NCI-H2081 (cell line): ENCODE measurements around the gene HACD4.

Source experiments
- DNase-seq, 2 experiments: peaks; one replicate each; lab custom pipeline; 2025; lab: John Stamatoyannopoulos, UW

Gene HACD4, protein sequence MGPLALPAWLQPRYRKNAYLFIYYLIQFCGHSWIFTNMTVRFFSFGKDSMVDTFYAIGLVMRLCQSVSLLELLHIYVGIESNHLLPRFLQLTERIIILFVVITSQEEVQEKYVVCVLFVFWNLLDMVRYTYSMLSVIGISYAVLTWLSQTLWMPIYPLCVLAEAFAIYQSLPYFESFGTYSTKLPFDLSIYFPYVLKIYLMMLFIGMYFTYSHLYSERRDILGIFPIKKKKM

DNA sequence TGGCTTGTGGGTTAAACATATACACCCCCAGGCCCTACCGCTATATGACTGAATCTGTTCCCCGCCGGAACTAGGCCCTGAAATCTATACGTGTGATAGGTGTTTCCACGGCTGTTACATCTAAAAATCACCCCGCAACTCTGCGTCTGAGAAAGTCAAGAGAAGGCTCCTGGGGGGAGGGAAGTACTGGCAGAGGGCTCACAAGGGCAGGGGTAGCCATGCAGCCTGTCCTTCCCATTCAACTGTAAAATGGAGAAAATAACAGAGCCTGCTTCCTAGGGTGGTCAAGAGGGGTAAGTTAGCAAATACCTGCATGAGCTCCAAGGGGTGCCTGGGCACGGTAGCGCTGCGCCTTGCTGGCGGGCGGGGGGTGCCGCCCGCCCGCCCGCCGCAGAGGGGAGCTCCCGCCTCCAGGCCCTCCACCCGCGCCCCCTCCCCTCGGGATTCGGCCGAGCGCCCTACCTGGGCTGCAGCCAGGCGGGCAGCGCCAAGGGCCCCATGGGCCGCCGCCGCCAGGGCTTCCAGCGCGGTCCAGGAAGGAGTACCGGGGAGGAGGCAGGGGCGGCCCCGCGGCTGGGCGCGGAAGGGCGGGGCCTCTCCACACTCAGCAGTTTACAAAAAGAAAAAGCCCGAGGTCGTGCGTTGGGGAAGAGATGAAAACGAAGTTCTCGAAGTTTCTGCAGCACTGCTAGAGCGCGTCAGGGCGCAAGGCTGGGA is at the start of gene HACD4:
HACD4 (minus strand) TSS at position 550 of the 717 bp plus-strand sequence; CDS start at position 500, 50 bp downstream.
- peak; percentile 17 to 35 for DNase-seq

DNA sequence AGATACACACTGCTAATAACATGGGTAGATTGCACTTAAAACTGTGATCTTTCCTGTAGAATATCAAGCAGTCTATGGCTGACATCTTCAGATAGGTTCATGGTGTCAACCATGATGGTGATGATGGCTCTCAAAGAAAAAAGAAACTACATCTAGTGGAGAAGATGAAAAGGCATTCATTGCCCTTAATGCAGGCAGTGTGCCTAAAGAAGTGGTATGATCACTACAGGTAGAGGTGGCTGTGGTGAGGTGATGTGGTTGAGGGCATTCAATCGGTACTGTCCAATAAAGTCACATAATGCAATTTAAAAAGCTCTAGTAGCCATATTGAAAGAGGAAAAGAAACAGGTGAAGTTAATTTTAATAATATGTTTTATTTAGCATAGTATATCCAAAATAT is 49.4 kb upstream of the HACD4 start:
- no peak for DNase-seq

DNA sequence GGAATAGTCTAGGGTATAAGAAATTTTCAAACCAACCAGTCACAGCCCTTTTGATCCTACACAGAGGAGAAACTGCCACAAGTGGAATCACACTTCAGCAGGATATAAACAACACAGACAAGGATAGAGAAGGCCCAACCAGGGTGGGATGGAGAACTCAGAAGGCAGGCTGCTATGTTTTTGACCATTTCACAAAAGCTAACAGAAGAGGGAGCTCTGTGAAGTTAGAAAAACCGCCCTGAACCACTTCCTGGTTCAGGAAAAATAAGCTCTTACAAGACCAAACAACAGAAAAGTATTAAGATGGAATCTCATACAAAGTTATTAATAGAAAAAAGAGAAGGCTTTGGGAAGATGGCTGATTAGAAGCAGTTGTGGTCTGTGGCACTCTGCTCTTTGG is 47.3 kb upstream of the HACD4 start:
- DNase-seq = no peak

DNA sequence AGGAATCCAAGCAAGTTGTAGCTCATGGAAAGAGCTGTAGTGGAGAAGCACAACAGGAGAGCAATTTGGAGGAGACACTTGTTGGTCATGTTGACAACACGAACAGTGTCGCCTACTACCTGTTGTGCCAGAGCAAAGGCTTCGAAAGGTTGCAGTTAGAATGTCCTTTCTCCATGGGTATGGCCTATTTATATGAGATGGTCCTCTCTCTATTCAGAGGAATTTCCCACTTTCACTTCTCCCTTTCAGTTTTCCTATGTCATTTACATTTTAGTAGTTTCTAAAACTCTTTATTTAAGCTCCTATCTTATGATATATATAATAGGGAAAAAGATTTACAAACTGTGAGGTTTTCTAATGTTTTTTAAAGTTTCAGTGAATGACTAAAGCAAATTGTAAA is 46.3 kb upstream of the HACD4 start, which contains the start of gene IFNB1:
IFNB1 (minus strand) TSS at position 162 of the 400 bp plus-strand sequence; CDS start at position 89, 73 bp downstream.
- no peak for DNase-seq

DNA sequence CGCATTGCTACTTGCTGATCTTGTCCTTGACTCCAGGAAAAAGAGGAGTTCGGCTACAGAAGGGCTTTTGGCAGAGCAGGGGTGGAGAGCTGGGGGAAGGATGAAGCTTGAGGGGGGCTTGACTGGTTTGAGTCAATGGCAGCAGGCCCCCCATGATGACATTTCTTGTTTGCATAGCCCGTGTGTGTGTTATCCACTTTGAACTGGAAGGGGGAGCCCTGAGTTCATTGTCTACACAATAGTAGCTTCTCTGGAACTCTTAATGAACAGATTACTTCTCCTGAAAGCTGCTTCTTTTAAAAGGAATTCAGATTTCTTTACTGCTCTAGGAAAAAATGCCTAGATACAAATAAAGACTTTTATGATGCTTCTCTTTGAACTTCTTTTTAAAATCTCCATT is 44.0 kb upstream of the HACD4 start:
- DNase-seq = no peak

DNA sequence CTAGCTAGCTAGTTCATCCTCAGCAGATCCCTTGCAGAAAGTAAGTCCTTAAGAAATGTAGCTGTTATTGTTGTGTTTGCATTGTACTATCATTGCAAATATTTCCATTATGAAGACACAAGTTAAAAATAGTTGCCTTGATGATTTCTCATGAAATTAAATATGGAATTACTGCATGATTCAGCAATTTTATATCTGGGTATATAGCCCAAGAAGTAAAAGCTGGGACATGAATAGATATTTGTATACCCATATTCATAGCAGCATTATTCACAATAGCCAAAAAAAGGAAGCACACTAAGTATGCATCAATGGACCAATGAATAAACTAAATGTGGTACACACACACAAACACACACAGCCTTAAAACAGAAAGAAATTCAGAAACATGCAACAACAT is 39.5 kb upstream of the HACD4 start:
- DNase-seq = no peak

DNA sequence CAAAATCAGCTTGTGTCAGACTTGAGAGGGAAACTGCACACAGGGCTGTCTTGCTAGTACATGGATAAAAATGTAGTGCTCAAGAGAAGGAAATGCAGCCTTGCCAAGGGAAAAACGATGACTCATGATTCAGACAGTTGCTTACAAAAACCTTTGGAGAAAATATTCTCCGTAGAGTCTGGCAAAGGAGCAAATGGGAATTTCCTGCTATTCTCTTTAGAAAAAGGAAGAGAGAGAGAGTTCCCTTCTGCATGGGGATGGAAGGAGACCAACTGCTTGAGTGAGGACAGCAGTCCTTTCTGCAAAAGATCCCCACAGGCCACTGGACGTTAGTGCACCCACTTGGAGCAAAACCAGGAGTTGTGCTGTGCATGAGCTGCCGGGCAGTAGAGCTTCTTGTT is 38.7 kb upstream of the HACD4 start:
- DNase-seq = no peak

DNA sequence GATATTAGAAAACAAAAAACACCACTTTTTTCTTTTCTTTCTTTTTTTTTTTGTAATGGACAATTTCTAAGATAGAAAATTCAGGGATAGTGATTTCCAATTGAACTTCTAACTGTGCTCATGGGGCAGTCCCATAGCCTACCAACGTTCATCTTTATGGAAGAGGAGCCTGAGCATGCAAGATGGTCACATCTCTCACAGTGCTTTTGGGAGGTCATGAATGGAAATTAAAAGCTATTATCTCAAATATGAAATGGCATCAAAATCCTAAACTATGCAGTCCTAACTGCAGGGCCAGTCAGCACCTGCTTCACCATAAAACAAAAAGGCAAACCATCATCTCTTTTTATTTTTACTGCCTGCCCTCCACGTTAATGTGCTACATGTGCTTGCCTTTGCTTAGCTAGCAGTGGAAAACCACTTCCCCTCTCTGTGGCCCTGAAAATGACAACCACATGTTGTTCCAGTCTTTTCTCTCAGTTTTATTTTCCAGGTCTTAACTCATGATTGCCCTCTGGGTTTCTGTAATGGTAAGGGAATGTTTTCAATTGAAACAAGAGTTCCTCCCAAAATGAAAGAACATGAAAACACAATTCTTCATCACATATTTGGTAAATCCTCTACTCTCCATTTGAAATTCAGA is 29.6 kb upstream of the HACD4 start:
- DNase-seq = no peak

DNA sequence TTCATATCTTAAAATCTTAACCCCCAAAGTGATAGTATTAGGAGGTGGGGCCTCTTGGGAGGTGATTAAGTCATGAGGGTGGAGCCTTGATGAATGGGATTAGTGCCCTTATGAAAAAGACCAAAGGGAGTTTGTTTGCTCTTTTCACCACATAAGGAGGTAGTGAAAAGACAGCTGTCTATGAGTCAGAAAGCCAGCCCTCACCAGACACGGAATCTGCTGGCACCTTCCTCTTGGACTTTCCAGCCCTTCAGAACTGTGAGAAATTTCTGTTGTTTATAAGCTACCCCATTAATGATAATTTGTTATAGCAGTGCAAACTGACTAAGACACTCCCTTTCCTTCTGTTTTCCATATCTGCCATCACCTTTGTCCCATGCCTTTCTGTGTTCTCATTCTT is 25.5 kb upstream of the HACD4 start:
- no peak for DNase-seq

DNA sequence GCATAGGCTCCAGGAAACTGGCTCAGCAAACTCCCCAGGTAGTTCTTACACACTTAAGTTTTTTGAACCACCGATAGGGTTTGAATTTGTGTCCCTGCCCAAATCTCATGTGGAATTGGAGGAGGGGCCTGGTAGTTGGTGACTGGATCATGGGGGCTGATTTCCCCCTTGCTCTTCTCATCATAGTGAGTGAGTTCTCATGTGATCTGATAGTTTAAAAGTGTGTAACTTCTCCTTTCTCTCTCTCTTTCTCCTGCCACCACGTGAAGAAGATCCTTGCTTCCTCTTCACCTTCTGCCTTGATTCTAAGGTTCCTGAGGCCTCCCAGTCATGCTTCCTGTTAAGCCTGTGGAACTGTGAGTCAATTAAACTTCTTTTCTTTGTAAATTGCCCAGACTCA is 22.4 kb upstream of the HACD4 start:
- no peak for DNase-seq

DNA sequence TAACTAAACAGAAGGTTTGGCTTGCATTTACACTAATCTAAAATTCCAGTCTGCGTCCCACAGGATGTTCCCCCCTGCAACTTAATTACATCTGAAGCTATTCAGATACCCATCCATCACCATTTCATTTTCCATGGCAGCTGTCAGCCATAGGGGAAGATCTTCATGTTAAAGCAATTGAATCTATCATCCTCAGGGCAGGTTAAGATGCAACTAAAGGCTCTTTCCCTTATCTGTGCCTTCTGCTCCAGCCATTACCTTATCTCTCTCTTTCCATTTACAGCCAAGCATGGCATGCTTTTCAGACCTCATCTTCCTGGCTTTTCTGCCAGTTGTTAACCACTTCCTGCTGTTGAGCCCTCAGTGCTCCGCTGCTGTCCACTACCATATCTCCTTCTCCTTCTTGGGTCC is 15.8 kb upstream of the HACD4 start:
- DNase-seq = no peak

DNA sequence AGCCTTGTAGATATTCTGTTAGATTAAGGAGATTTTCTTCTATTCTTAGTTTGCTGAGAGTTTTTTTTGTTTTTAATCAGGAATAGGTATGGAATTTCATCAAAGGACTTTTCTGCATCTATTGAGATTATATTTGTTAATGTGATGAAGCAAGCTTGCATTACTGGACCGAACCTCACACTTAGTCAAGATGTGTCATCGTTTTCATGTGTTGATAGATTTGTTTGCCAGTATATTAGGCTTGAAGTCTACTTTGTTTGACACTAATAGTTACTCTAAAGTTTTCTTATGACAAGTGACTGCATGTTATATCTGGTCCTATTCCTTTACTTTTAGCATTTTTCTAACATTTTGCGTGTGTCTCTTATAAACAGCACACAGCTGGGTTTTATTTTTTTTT is 12.4 kb upstream of the HACD4 start:
- no peak for DNase-seq

DNA sequence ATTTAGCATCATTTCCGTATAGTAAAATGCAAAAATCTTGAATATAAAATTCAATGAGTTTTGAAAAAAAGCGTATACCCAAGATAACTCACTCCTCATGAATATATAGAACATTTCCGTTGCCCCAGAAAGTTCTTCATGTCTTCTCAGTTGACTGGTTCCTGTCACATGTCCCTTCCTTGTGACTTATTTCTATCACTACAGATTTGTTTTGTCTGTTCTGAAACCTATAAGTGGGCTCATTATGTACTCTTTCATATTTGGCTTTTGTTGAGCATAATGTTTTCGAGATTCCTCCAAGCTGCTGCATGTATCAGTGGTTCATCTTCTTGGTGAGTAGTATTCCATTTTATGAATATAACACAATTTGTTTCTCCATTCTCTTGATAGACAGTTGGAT is 11.0 kb upstream of the HACD4 start:
- DNase-seq = no peak

DNA sequence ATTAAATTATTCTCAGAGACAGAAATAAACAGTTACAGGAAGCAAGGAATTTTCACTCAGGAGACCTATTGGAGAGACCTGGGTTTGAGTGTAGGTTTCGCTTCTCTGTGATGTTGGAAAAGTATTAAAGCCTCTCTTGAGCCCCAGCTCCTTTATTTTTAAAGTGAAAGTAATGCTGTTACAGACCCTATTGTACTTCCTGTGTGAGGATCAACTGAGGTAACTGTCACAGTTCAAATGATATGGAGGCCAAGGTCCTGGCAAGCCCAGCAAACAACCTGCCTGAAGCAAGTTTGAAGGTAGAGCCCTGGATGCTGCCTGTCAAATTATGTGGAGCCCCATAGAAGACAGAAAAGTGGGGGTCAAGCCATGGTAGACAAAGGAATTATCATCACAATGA is 7.9 kb upstream of the HACD4 start:
- no peak for DNase-seq

DNA sequence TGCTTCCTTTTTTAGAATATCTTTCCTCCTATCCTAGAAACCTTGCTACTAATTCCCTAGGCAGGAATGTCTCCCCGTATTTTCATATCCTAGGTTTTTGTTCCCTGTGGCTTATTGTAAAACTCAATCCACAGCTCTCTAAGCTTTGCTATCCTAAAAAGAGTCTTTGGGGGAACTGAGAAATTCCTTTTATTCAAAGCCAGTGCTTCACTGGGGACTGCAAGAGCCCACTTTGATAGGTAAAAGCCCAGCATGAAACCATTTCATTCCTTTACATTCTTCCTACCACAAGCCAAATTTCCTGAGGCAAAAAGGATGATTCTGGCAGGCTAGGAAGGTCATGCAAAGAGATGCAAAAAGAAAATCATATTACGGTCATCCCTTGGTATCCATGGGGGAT is 5.8 kb upstream of the HACD4 start:
- no peak for DNase-seq

DNA sequence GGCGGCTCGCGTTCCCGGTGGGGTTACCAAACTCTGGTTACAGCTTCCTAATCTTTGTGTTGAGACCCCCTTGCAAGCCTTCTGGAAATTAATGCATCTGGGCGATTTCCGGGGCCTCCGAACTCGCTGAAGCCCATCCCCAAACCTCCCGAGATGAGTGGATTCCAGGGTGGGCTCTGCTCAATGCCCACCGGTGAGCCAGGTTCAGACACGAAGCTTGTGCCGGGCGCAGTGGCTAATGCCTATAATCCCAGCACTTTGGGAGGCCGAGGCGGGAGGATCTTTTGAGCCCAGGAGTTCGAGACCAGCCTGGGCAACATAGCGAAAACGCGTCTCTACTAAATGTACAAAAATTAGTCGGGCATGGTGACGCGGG is 356 bp upstream of the HACD4 start:
- no peak for DNase-seq

DNA sequence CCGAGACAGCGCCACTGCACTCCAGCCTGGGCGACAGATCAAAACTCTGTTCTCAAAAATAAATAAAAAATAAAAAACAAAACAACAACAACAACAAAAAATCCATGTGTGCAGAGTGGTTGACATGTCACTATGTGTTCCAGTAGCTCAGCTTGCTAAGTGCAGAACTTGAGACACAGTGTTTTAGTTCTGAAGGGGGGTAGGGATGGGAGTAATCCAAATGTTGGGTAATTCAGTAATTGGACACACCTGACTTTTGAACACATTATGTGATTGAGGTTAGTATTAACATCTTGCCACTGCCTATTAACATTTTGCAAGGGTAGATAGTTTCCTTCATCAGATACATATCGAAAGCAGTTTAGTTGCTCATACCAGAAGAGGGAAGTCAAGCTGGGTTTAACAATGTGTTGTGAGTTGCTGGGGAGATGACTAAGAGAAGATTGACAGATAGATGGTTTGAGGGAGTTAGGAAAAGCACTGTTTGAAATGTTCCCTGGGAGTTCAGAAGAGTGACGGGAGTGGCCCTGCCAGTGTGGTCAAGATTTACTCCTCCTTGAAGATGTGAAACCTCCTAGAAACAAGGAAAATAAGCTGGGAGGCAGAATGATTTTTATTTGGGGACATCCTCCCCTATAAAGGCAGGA is 928 bp downstream of the HACD4 start:
- no peak for DNase-seq

DNA sequence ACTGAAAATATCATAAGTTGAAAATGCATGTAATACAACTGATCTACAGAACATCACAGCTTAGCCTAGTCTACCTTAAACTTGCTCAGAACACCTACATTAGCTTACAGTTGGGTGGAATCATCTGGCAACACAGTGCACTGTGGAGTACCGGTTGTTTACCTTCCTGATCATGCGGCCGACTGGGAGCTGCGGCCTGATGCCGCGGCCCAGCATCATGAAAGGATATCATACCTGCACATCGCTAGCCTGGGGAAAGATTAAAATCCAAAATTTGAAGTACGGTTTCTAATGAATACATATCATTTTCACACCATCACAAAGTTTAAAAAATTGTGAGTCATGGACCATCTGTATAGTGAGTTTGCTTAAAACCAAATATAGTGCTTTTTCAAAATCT is 1.8 kb downstream of the HACD4 start:
- DNase-seq = no peak

DNA sequence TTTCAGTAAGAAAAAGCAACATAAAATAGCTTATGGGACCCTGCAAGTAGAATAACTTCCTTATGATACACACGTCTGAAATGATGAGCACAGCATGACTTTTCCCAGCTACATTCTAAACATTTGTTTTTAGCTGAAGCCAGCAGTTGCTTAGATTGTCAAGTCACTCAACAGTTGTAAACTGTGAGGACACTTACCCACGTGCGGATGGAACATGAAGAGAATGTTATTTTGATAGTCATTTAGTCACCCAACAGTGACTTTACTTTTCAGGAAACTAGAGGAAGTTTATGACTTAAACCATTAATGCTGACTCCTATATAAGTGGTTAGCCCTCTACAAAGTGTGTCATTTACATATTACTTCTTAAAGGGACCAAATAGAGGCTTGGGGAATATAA is 3.0 kb downstream of the HACD4 start:
- DNase-seq = no peak

DNA sequence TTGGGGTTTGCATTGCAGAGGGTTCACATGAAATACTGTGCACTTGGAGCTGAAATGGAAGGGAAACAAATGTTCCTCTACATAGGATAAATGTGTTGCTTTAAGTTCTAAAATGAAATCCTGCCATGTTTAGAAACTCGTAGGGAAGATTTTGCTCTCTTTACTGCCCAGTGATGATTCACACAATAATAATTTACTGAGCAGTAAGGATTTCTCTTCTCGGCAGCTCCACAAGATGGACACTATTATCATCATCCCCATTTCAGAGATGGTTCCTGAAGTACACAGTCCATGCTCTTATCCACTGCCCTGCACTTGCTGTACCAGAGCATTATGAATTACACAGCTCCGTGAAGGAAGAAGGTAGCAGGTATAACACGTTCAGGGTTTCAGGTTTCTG is 4.1 kb downstream of the HACD4 start:
- no peak for DNase-seq

DNA sequence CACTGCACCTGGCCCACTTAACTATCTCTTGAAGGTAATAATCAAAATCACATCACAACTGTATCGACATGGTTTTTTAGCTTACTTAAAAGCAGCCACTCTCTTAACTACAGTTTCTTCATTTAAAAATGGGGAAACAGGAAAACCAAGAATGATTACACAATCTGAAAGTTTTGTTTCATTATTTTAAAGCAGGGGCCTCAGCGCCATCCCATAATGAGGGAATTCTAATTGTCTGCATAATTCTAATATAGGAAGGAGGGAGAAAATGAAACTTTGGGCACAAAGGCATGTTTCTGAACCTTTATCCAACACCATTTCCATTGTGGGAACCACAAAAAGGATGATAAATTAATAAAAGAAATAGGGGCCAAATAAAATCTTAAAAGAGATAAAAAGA is 7.6 kb downstream of the HACD4 start:
- DNase-seq = no peak

DNA sequence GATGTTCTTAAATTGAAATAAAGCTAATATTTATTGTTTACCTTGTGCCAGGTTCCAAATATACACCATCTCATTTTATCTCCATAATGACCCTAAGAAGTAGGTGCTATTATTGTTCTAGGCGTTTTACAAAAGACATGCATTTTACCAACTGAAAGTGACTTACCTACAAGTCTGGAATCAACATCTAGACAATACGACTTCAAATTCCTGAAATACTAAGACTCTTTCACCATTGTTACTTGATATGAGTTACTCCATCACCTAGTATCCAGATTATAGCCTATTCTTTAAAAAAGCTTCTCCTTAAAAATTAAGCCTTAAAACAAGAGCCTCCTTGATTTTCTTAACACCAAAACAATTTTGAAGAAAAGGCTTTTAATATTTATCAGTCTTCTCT is 13.3 kb downstream of the HACD4 start:
- DNase-seq = no peak
